Lower leg skin (tissue), 4 donors: ENCODE measurements around the gene NLRP3. TPM values are rescaled to one million over a fixed set of nuclear protein-coding genes. Genes with fewer than 3 reads are reported as not detected.

Experiments
- DNase-seq, 2 donors: peaks; one replicate each; pipeline ENCODE4 v3.0.0-alpha.2; 2019; ENCODE audit warnings: low spot score in 2 of 2
- H3K4me3 ChIP-seq: fragments of 200-600 bp; sonication (generic); 2 replicates; pipeline ENCODE4 v1.5.1; 2017; ENCODE audit warnings: mild to moderate bottlenecking, low read depth; ENCODE audit not compliant: poor library complexity, severe bottlenecking
- POLR2A ChIP-seq, 2 donors: fragments of 450-650 bp; IDR thresholded peaks; one replicate each; pipeline ENCODE4 v1.6.1; 2016 to 2017; ENCODE audit warnings: antibody characterized with exemption in 2 of 2, mild to moderate bottlenecking in 1 of 2, moderate library complexity in 1 of 2
- WGBS, 2 donors: methylation state at CpG; one replicate each; pipeline ENCODE4 v1.1.5; 2018; 5-methylcytosine and 5-hydroxymethylcytosine counted together
- intact Hi-C: fragments of 100-400 bp; cut with DNase I; formaldehyde crosslinking; loops from one replicate; pipeline ENCODE4 v1.15.0; 2023; ENCODE audit warnings: low total_unique reads
- total RNA-seq, 4 donors: library from RNA; depleted of rRNA; stranded (reverse); fragments of >200 nt; gene quantifications; one replicate each; pipeline ENCODE4 v1.1.0, GENCODE V29; 2016
- TF ChIP-seq, protein P1 (sequence below), 3 donors: fragments of 450-650 bp; IDR thresholded peaks; one replicate each; pipeline ENCODE4 v1.5.1; 2016; ENCODE audit warnings: antibody characterized with exemption in 3 of 3, mild to moderate bottlenecking in 3 of 3, moderate library complexity in 2 of 3

The NLRP3 gene
- total RNA-seq, 4 donors from 2014 or later: 0.13 to 1.2 (median 0.32) TPM

GRCh38 chr1:247409869-247410544 is 6.0 kb upstream of the NLRP3 start:
- TF ChIP-seq POLR2A (IDR thresholded peaks at IDR 0.05): no peak
- TF ChIP-seq, protein P1, sequence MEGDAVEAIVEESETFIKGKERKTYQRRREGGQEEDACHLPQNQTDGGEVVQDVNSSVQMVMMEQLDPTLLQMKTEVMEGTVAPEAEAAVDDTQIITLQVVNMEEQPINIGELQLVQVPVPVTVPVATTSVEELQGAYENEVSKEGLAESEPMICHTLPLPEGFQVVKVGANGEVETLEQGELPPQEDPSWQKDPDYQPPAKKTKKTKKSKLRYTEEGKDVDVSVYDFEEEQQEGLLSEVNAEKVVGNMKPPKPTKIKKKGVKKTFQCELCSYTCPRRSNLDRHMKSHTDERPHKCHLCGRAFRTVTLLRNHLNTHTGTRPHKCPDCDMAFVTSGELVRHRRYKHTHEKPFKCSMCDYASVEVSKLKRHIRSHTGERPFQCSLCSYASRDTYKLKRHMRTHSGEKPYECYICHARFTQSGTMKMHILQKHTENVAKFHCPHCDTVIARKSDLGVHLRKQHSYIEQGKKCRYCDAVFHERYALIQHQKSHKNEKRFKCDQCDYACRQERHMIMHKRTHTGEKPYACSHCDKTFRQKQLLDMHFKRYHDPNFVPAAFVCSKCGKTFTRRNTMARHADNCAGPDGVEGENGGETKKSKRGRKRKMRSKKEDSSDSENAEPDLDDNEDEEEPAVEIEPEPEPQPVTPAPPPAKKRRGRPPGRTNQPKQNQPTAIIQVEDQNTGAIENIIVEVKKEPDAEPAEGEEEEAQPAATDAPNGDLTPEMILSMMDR (IDR thresholded peaks at IDR 0.05): no peak

DNA sequence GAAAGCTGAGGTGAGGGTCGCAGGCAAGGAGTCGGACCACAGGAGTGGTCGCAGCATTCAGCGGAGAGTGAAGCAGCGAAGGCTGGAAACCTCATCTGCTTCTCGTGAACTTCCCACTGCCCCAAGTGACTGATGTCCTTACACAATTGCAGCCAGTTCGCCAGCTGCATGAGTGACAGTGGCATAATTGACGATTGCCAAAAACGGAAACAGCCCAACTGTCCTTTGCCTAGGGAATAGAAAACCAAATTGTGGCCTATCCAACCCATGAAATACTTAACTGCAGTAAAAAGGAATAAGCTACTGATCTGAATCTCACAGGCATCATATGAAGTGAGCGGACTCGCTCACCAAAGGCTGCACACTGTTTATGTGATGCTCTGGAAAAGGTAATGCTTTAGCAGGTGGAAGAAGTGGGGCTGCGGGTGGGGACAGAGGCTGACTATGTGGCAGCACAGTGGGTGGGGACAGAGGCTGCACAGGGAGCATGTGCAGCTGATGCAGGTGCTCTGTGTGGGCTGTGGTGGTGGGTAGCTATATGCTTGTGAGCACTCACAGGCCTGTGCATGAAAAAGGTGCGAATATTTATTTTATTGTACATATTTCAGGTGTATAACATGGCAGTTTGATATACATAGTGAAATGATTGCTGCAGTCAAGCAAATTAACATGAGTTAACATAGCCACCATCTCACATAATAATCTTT is 4.2 kb upstream of the NLRP3 start:
- H3K4me3 ChIP-seq: no peak overlapping the region
- DNase-seq: no peak
- intact Hi-C loops: no loop called here
- 69 to 75% methylated on average over 13 of the region's 13 CpGs for WGBS, 2 donors
- no peak for TF ChIP-seq POLR2A (IDR thresholded peaks at IDR 0.05)
- TF ChIP-seq, protein P1 (IDR thresholded peaks at IDR 0.05): no peak

More at GRCh38 chr1:247409869-247410544, 6.0 kb upstream of the NLRP3 start:
- intact Hi-C loops: no loop called here
- 78% methylated on average over 11 of the region's 11 CpGs for WGBS, 2 donors
- H3K4me3 ChIP-seq: no peak overlapping the region
- DNase-seq: no peak

DNA sequence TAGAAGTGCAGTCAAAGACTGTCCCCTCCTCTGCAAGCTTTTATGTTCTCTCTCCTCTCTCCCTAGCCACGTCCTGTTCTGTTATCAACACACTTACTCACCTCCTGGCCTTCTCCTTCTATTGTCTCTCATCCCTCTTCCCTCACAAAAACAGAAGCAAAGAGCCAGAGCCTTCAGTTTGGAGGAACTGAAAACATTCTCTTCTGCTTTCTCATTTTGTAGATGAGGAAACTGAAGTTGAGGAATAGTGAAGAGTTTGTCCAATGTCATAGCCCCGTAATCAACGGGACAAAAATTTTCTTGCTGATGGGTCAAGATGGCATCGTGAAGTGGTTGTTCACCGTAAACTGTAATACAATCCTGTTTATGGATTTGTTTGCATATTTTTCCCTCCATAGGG is 1.9 kb downstream of the NLRP3 start:
- WGBS, 2 donors: 74 to 82% methylated on average over 5 of the region's 5 CpGs
- no peak for DNase-seq
- TF ChIP-seq POLR2A (IDR thresholded peaks at IDR 0.05): no peak
- TF ChIP-seq, protein P1 (IDR thresholded peaks at IDR 0.05): no peak
- intact Hi-C loops: no loop called here
- no peak overlapping the region for H3K4me3 ChIP-seq

GRCh38 chr1:247419336-247419735 is 3.4 kb downstream of the NLRP3 start:
- WGBS, 2 donors: 91% methylated on average over 9 of the region's 9 CpGs
- intact Hi-C loops: no loop called here

DNA sequence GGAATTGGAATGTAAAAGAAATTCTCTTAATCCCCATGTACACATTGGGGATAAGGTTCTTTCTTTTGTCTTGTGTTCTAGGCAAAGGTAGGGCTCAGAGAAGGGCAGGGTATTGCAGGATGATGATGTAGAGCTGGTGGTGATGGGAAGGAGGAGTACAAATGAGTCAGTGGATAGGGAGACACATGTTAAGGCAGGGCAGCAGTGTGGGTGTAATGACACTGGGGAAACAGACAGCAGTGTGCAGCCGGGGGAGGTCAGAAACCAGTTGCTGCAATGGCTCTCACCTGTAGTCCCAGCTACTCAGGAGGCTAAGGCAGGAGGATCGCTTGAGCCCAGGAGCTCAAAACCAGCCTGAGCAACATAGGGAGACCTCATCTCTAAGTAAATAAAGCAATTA is 5.1 kb downstream of the NLRP3 start:
- TF ChIP-seq, protein P1 (IDR thresholded peaks at IDR 0.05): no peak
- peak in 1 of 2 donors; percentile 29 for DNase-seq
- WGBS, 2 donors: 69 to 81% methylated on average over 2 of the region's 2 CpGs
- intact Hi-C loops: no loop called here
- H3K4me3 ChIP-seq: no peak overlapping the region

More at GRCh38 chr1:247419336-247419735, 3.4 kb downstream of the NLRP3 start:
- DNase-seq: no peak
- TF ChIP-seq POLR2A (IDR thresholded peaks at IDR 0.05): no peak
- TF ChIP-seq, protein P1 (IDR thresholded peaks at IDR 0.05): no peak
- no peak overlapping the region for H3K4me3 ChIP-seq
